GM19035 (cell line): ENCODE measurements around the gene GRIK1.

Experiments
- ATAC-seq: cut with Tn5 transposase; IDR thresholded peaks from one replicate; pipeline ENCODE4 v1.9.1; 2021; ENCODE audit not compliant: unreplicated experiment

Gene GRIK1

GRCh38 chr21:29829564-29830275 is 110.1 kb downstream of the GRIK1 start:
- ATAC-seq: no peak

- no peak for ATAC-seq
These were observed 112.1 kb downstream of the GRIK1 start for GRCh38 chr21:29827647-29828046.

- ATAC-seq: no peak
These were observed 112.6 kb downstream of the GRIK1 start for GRCh38 chr21:29827236-29827635.

GRCh38 chr21:29826386-29826785 is 113.4 kb downstream of the GRIK1 start:
- no peak for ATAC-seq

DNA sequence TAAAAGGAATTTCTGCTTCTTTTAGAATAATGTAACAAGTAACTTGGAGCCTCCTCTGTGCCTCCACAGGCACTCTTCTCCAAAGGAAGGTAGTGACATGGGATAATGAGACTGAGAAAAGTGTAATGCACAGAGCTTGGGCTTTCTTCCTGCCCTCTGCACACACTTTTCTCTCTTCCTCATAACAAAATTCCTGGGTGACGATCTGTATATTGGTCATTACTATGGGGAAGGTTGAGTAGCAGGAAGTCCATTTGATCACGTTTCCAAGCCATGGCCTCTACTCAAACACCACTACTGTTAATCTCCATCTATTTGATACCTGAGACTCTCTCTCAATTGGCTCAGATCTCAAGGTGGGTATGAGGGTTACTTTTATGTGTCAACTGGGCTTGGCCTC is 113.9 kb downstream of the GRIK1 start:
- ATAC-seq: no peak

DNA sequence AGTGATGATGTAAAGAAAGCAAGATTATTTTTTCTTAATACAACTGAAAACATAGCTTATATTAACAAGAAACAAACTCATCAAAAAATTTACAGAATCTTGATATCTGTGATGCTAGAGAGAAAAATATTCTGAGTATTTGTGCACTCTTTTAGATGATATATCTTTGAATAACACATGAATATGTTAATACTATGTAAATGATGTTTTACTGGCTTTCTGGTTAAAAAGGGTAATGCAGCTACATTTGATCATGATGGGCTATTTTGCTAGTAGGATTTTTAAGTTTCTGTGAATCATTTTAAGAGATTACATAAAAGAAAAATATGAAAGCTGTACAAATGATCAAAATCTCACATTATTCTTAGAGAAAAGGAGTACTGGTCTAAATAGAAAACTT is 114.5 kb downstream of the GRIK1 start:
- no peak for ATAC-seq

DNA sequence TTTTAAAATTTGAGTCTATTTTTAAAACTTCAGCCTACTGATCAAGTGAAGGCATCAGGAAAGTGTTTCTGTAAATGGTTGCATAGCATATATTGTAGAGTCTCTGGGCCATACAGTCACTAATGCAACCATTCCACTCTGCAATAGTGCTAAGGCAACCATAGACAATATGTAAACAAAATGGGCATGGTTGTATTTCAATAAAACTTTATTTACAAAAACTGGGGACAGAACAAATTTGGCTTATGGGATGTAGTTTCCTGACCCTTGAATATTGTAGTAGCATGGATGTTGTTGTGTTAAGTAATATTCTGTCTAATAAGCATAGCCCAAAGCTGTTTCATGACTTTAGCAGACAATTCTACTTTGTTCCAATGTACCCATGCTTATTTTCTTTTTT is 117.7 kb downstream of the GRIK1 start:
- no peak for ATAC-seq

DNA sequence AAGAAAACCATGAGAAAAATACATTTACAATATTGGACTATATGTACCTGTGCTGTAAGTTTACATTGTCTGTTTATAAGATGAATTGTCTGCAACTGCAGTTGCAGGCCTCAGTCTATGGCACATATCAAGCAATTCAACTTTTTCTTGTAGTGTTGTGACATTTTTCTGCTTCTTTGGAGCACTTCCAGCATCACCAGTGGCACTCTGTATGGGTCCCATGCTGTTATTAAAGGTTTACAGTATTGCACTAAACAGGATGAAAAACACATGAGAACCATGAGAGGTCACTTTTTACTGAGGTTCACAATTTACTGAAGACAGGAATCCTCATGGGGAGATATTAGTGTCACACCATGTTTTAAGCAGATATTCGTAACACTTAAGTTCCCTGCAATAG is 118.6 kb downstream of the GRIK1 start:
- no peak for ATAC-seq

DNA sequence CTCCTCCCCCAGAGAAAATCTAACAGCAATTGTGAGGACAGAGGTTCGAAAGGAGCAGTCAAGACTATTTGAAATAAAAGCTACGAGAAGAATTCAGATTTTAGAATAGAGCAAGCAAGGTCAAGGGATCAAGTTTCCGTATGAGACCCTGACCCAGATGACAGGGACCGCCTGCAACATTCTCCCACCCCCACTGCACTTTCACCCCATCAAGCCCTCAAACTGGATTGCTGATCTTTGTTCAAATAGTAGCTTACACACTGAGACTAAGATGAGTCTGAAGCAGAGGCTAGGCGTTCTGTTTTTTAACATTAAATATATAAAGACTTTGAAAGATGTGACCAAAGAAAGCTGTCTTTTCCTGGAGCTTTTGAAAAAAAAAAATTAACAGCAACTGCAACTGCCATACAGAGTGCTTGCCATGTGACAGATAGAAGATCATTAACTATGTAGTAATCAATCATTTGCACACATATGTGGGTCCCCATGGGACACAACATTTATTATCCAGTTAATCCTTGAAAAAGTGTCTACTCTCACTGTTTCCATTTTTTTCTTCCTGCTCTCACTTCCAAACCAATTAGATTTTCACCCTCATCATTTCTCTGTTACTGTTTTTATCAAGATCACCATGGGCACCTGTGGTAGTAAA is 120.0 kb downstream of the GRIK1 start:
- ATAC-seq: no peak

DNA sequence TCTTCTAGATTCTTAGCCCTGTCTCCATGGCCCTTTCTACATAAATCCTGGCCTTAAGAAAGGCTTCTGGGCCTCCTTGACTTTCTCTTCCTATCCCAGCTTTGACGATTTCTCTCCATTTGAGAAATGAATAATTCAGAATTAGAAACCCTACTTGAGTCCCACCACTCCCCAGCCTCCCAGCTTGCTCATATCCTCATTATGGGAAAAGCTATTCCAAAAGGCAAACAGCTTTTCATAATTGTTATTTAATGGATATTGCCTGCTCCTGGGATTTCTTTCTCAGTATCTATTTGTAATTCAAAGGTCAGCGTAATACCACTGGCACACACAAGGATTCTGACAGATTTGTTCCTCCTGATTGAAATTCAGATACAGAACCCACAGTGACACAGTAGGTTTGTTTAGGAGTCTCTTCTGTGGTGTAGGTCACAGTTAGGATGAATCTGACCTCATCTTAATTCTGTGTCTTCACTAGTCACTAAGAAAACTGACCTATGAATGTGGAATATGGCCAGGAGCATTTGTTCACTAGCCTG is 121.3 kb downstream of the GRIK1 start:
- ATAC-seq: no peak

DNA sequence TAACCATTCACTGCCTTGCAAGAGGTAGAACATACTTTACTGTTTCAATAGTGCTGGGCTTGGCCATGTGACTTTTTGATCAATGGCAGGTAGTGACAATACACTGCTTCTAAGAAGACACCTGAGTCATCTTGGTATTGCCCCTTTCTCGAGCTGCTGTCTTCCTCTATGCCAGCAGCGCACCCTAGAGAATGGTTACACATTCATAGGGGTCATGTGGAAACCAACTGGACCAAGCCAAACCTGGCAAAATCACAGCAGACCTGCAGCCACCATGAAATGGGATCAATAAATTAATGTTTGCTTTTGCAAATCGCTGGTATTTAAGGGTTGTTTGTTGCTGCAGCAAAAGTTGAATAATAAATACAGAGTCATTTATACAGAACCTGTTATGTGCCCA is 122.3 kb downstream of the GRIK1 start:
- ATAC-seq: no peak

DNA sequence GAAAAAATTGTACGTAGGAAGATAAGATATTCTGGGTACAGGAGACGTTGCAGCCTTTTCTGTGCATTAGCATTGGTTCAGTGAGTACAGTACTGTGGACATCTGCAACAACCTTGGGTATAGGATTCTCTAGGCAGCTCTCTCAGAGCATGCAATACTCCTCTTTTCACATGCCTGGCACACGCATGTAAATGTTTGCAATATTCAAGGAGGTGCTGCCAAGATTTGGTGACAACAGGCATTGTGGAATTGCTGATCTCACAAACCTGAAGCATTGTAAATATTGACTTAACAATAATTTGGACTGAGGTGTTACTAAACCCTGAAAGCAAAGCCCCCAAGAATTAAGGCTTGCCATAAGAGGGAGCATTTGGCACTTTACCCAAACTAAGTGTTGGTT is 126.8 kb downstream of the GRIK1 start:
- ATAC-seq: no peak

- no peak for ATAC-seq
These were observed 128.9 kb downstream of the GRIK1 start for GRCh38 chr21:29810871-29811270.

DNA sequence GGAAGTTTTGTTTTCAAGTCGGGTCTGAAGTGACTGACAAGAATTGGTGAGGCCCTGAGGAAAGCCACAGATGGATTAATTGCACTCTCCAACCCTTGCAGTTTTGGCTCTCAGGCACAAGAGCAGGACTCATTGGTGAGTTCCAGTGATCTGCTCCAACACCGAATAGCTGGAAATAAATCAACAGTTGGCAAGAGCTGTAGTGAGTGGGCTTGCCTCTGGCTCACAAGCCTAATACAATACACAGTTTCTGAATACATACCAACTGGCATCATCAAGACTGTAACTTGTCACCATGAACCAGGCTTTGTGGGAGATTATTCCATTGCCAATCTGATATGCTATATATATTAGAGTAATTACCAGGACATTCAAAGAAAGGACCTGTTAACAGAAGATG is 131.6 kb downstream of the GRIK1 start:
- ATAC-seq: no peak

DNA sequence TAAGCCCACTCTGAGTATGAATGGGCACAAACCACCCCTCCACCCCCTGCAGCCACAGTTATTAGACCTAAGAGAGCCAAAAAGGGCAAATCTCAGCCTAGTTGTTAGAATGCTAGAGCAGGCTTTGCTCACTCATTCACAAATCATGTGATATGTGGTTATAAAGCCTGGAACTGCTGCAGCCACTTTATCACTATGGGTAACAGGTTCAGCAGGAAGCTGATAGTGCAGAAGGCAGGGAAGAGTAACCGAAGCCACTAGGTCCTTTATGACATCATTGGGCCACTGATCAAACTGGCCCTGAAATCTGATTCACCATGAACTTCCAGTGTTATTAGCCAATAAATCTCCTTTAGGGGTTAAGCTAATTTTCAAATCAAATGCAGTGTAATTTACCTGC is 134.7 kb downstream of the GRIK1 start:
- no peak for ATAC-seq

DNA sequence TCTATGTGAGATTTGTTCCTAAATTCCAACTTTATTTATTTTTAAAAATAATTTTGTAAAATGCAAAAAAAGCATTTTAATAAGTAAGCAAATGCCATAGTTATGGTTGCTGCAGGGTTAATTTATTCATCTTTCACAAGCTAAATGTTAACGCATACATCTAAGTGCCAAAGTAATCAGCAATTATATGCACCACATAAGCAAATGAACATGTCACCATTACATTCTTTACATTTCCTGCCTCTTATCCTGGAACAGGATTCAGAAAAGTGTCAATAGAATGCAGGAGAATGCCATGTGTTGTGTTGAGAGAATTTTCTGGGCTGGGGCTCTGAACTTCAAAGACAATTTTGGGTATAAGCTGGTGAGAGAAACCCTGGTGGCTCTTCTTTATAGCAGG is 136.6 kb downstream of the GRIK1 start:
- ATAC-seq: no peak

DNA sequence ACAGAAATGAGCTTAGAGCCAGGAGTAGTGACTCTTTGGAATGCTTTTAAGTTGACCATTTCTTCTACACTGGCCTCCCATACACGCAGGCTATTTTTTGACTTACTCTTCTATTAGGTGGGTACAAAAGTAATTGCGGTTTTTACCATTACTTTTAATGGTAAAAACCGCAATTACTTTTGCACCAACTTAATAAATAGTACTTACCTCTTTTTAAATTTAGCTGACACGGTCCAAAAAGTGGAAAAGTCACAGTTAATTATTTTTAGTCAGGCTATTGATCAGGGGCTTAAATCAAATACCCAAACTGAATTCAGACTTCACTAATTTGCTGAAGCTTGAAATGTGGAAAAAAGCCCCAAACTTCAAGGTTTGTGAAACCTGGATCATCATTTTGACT is 138.7 kb downstream of the GRIK1 start:
- ATAC-seq: no peak

DNA sequence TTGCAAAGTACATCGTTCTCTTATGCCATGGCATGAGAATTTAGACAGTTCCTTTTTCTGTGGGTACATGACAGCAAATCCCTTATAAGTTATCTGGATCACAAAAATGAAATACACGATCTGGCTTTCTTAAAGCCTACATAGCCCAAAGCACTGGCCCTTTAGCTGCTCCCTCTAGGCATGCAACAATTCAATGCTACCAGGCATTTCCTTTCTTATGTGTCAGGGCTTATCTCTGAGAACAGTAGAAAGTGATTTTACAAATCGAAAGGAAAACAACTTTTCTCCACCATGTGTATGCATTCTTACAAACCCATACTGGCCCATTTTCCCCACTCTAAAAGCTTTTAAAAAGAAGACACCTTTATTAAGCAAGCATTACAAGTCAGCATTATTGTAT is 139.7 kb downstream of the GRIK1 start:
- ATAC-seq: no peak

DNA sequence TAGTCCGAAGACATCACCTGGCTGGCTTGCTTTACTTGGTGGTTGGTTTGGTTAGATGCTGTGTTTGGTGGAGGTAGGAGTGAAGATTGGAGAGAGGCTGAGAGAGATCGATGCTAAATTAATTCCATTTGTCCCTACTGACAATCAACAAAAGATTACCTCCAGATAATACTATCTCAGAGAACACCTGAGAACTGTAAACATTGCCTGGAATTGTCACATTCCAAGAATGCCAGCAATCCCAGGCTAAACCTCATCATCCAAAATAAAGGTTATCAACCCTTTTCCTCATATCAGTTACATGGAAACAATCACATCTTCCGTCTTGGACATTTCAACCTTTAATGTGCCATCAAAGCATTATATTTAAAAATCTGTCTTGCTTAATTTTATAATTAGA is 141.0 kb downstream of the GRIK1 start:
- no peak for ATAC-seq

- ATAC-seq: no peak
These were observed 142.6 kb downstream of the GRIK1 start for GRCh38 chr21:29797155-29797554.

GRCh38 chr21:29793712-29794111 is 146.1 kb downstream of the GRIK1 start:
- ATAC-seq: no peak

DNA sequence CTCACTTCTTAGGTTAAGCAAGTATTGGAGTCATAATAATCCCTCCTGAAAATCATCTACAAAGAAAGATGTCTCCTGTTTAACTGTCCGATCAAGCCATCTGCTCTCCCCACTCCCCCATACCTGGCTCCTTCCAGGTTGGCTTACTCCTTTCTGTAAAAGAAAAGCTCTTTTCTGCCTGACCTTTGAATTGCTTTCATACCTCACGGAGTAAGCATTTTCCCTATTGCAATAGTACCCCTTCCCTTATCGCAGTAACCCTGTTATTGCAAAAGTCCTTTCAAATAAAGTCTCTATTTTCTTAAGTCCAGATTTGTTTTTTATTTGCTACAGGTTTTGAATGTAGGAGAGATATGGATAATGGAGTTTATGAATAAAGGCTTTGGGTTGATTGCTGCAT is 150.4 kb downstream of the GRIK1 start:
- ATAC-seq: no peak

- ATAC-seq: no peak
These were observed 151.0 kb downstream of the GRIK1 start for GRCh38 chr21:29788752-29789151.
